ENCODE data around the gene PARP16.

GRCh38 chr15:65231306-65231705, 55.4 kb downstream of the PARP16 start:
- TF ChIP-seq GATA2 (IDR thresholded peaks at IDR 0.05; ENCODE audit: low read depth, low read length) (no peak), GATA3 (IDR thresholded peaks at IDR 0.05; ENCODE audit: low read depth, low read length) (no peak)
